Mesendoderm (in vitro differentiated cells): ENCODE results near the gene SCRN3.
"Not testable (repeated sequence)": the region's sequence is repeated elsewhere in the genome, so short reads cannot be mapped to it uniquely, and the experiment has no call there.

Source experiments
- DNase-seq: peaks from one replicate; pipeline ENCODE4 v3.0.0; 2013
- H2AK5ac ChIP-seq: 2 replicates; pipeline ENCODE4 v1.6.1; 2013; ENCODE audit warnings: low read length, inconsistent platforms
- H2BK120ac ChIP-seq: 2 replicates; pipeline ENCODE4 v1.6.1; 2013; ENCODE audit warnings: low read depth, mild to moderate bottlenecking, low read length, moderate library complexity, mixed read lengths
- H2BK15ac ChIP-seq: replicated peaks from 2 replicates; pipeline ENCODE4 v1.6.1; 2013; ENCODE audit warnings: low read depth, mild to moderate bottlenecking, moderate library complexity
- H2BK5ac ChIP-seq: 2 replicates; pipeline ENCODE4 v1.6.1; 2013; ENCODE audit warnings: low read length, inconsistent platforms
- H3K18ac ChIP-seq: 2 replicates; pipeline ENCODE4 v1.6.1; 2013; ENCODE audit warnings: mild to moderate bottlenecking, low read length, mixed read lengths
- H3K23ac ChIP-seq: one replicate; pipeline ENCODE4 v1.6.1; 2013; ENCODE audit warnings: low read length
- H3K27ac ChIP-seq: 2 replicates; pipeline ENCODE4 v1.5.1; 2013; ENCODE audit warnings: low read depth, mild to moderate bottlenecking, inconsistent platforms, low read length, moderate library complexity
- H3K27me3 ChIP-seq: 2 replicates; pipeline ENCODE4 v1.6.1; 2013; ENCODE audit warnings: low read length, control low read depth, mild to moderate bottlenecking, inconsistent platforms; ENCODE audit not compliant: insufficient read depth, poor library complexity
- H3K36me3 ChIP-seq: 2 replicates; pipeline ENCODE4 v1.6.1; 2013; ENCODE audit warnings: low read length, inconsistent platforms; ENCODE audit not compliant: control insufficient read depth, insufficient read depth
- H3K4ac ChIP-seq: one replicate; pipeline ENCODE4 v1.6.1; 2013; ENCODE audit warnings: low read depth, mild to moderate bottlenecking, low read length, moderate library complexity
- H3K4me1 ChIP-seq: 2 replicates; pipeline ENCODE4 v1.6.1; 2013; ENCODE audit warnings: low read depth, low read length, inconsistent platforms; ENCODE audit not compliant: control insufficient read depth
- H3K4me2 ChIP-seq: 2 replicates; pipeline ENCODE4 v1.6.1; 2013; ENCODE audit warnings: low read length
- H3K4me3 ChIP-seq: 2 replicates; pipeline ENCODE4 v1.5.1; 2013; ENCODE audit warnings: mild to moderate bottlenecking, low read length
- H3K56ac ChIP-seq: one replicate; pipeline ENCODE4 v1.6.1; 2013; ENCODE audit warnings: low read length
- H3K79me1 ChIP-seq: 2 replicates; pipeline ENCODE4 v1.6.1; 2013; ENCODE audit warnings: low read length, inconsistent platforms
- H3K79me2 ChIP-seq: 2 replicates; pipeline ENCODE4 v1.6.1; 2013; ENCODE audit warnings: mild to moderate bottlenecking, low read length; ENCODE audit not compliant: control insufficient read depth, insufficient read depth
- H3K9ac ChIP-seq: 2 replicates; pipeline ENCODE4 v1.6.1; 2013; ENCODE audit warnings: low read length, inconsistent platforms
- H4K5ac ChIP-seq: one replicate; pipeline ENCODE4 v1.6.1; 2013; ENCODE audit warnings: low read length
- H4K8ac ChIP-seq: one replicate; pipeline ENCODE4 v1.6.1; 2013; ENCODE audit warnings: low read depth, mild to moderate bottlenecking, control low read depth, low read length, moderate library complexity
- WGBS: extraction: QIAGEN DNeasy Blood & Tissue Kit; methylation state at CpG from one replicate; pipeline ENCODE4 v1.1.7; 2013; ENCODE audit warnings: low lambda C conversion rate, missing lambda C conversion rate; ENCODE audit not compliant: insufficient coverage; ENCODE audit errors: extremely low coverage; 5-methylcytosine and 5-hydroxymethylcytosine counted together

SCRN3 gene

GRCh38 chr2:174359663-174360062, 35.9 kb upstream of the SCRN3 start:
- not testable (repeated sequence) for H3K4me1 ChIP-seq, H2AK5ac ChIP-seq, H3K23ac ChIP-seq, H3K4me3 ChIP-seq, H4K8ac ChIP-seq, H2BK15ac ChIP-seq, H3K18ac ChIP-seq, H3K36me3 ChIP-seq, H3K79me2 ChIP-seq, H3K56ac ChIP-seq, H4K5ac ChIP-seq, H3K27ac ChIP-seq, H2BK5ac ChIP-seq, H2BK120ac ChIP-seq, H3K4me2 ChIP-seq, H3K79me1 ChIP-seq, H3K4ac ChIP-seq, H3K27me3 ChIP-seq, H3K9ac ChIP-seq, DNase-seq
- WGBS = no CpG with 5 or more reads among the region's 4 CpGs

- no peak overlapping the region for H3K18ac ChIP-seq
- WGBS = no CpG with 5 or more reads among the region's 1 CpG
- no peaks in the 10 kb centered on the region for H3K36me3 ChIP-seq
- DNase-seq = no peak
- H4K5ac ChIP-seq = no peak overlapping the region
- H3K4me3 ChIP-seq = no peak overlapping the region
- H3K56ac ChIP-seq = no peak overlapping the region
- no peak overlapping the region for H2BK120ac ChIP-seq
- no peak overlapping the region for H2BK15ac ChIP-seq
- H3K23ac ChIP-seq = no peak overlapping the region
- no peak overlapping the region for H2AK5ac ChIP-seq
- no peaks in the 10 kb centered on the region for H3K79me1 ChIP-seq
- no peaks in the 10 kb centered on the region for H3K4me1 ChIP-seq
- H4K8ac ChIP-seq = no peak overlapping the region
- H2BK5ac ChIP-seq = no peak overlapping the region
- H3K27me3 ChIP-seq = no peaks in the 10 kb centered on the region
- no peak overlapping the region for H3K4me2 ChIP-seq
- no peak overlapping the region for H3K4ac ChIP-seq
- H3K79me2 ChIP-seq = no peaks in the 10 kb centered on the region
- H3K9ac ChIP-seq = no peak overlapping the region
- no peak overlapping the region for H3K27ac ChIP-seq
These were observed 32.6 kb upstream of the SCRN3 start for GRCh38 chr2:174362949-174363348.

- H2AK5ac ChIP-seq, H4K8ac ChIP-seq, H3K56ac ChIP-seq, H3K4me2 ChIP-seq, H3K79me1 ChIP-seq, H2BK120ac ChIP-seq, H3K27me3 ChIP-seq, H3K4ac ChIP-seq, H3K4me3 ChIP-seq, H2BK15ac ChIP-seq, H3K18ac ChIP-seq, H3K9ac ChIP-seq, H3K4me1 ChIP-seq, H4K5ac ChIP-seq, H3K27ac ChIP-seq, H2BK5ac ChIP-seq, H3K79me2 ChIP-seq, DNase-seq, H3K23ac ChIP-seq, H3K36me3 ChIP-seq: not testable (repeated sequence)
- WGBS = no CpG with 5 or more reads among the region's 6 CpGs
These were observed 31.9 kb upstream of the SCRN3 start for GRCh38 chr2:174363492-174364225.

GRCh38 chr2:174364628-174365027, 30.9 kb upstream of the SCRN3 start:
- H3K27ac ChIP-seq = no peak overlapping the region
- no peak overlapping the region for H4K5ac ChIP-seq
- H3K23ac ChIP-seq = no peak overlapping the region
- no peak overlapping the region for H2AK5ac ChIP-seq
- no peak overlapping the region for H3K4me3 ChIP-seq
- H4K8ac ChIP-seq = no peak overlapping the region
- H3K4me1 ChIP-seq = no peaks in the 10 kb centered on the region
- no peak overlapping the region for H3K9ac ChIP-seq
- H3K56ac ChIP-seq = no peak overlapping the region
- H3K27me3 ChIP-seq = no peaks in the 10 kb centered on the region
- H3K4me2 ChIP-seq = no peak overlapping the region
- H3K79me2 ChIP-seq = no peaks in the 10 kb centered on the region
- no peak overlapping the region for H2BK15ac ChIP-seq
- H2BK5ac ChIP-seq = no peak overlapping the region
- no peak overlapping the region for H3K18ac ChIP-seq
- H3K4ac ChIP-seq = no peak overlapping the region
- DNase-seq = no peak
- H3K79me1 ChIP-seq = no peaks in the 10 kb centered on the region
- H3K36me3 ChIP-seq = no peaks in the 10 kb centered on the region
- WGBS = no CpG with 5 or more reads among the region's 2 CpGs
- no peak overlapping the region for H2BK120ac ChIP-seq

GRCh38 chr2:174365571-174365970, 30.0 kb upstream of the SCRN3 start:
- no peaks in the 10 kb centered on the region for H3K79me2 ChIP-seq
- H3K4me2 ChIP-seq = no peak overlapping the region
- no peak overlapping the region for H3K23ac ChIP-seq
- H2BK15ac ChIP-seq = no peak overlapping the region
- H2AK5ac ChIP-seq = no peak overlapping the region
- H3K56ac ChIP-seq = no peak overlapping the region
- H3K27me3 ChIP-seq = no peaks in the 10 kb centered on the region
- no peak overlapping the region for H4K5ac ChIP-seq
- H4K8ac ChIP-seq = no peak overlapping the region
- no peak overlapping the region for H3K4ac ChIP-seq
- no peaks in the 10 kb centered on the region for H3K79me1 ChIP-seq
- H2BK5ac ChIP-seq = no peak overlapping the region
- H3K36me3 ChIP-seq = no peaks in the 10 kb centered on the region
- H3K18ac ChIP-seq = no peak overlapping the region
- no peaks in the 10 kb centered on the region for H3K4me1 ChIP-seq
- no peak overlapping the region for H2BK120ac ChIP-seq
- no peak overlapping the region for H3K4me3 ChIP-seq
- no peak overlapping the region for H3K27ac ChIP-seq
- no CpG with 5 or more reads among the region's 2 CpGs for WGBS
- H3K9ac ChIP-seq = no peak overlapping the region
- no peak for DNase-seq

- Histone ChIP-seq H3K18ac (no peak overlapping the region), H3K79me1 (no peaks in the 10 kb centered on the region), H3K9ac (no peak overlapping the region), H3K79me2 (no peaks in the 10 kb centered on the region), H3K4ac (no peak overlapping the region), H3K4me1 (no peaks in the 10 kb centered on the region), H2AK5ac (no peak overlapping the region), H3K36me3 (no peaks in the 10 kb centered on the region), H3K27me3 (no peaks in the 10 kb centered on the region), H4K5ac (no peak overlapping the region), H3K4me3 (no peak overlapping the region), H3K4me2 (no peak overlapping the region), H3K27ac (no peak overlapping the region), H2BK120ac (no peak overlapping the region), H3K56ac (no peak overlapping the region), H2BK5ac (no peak overlapping the region), H4K8ac (no peak overlapping the region), H3K23ac (no peak overlapping the region), H2BK15ac (no peak overlapping the region)
- WGBS = no CpG with 5 or more reads among the region's 1 CpG
- no peak for DNase-seq
These were observed 26.8 kb upstream of the SCRN3 start for GRCh38 chr2:174368691-174369090.
